Loucy (cell line): ENCODE measurements around the gene CD80.
"Not testable (repeated sequence)": the region's sequence is repeated elsewhere in the genome, so short reads cannot be mapped to it uniquely, and the experiment has no call there.

Source experiments
- H2AFZ ChIP-seq: fragments of 200-600 bp; sonication (generic); 2 replicates; pipeline ENCODE4 v1.6.0; 2016; ENCODE audit warnings: antibody characterized with exemption, mild to moderate bottlenecking, low read length, moderate library complexity
- H3F3A ChIP-seq: fragments of 200-600 bp; 2 replicates; pipeline ENCODE4 v1.6.0; 2016; ENCODE audit warnings: antibody characterized with exemption, low read depth, mild to moderate bottlenecking
- H3K27me3 ChIP-seq: fragments of 200-600 bp; sonication (generic); 2 replicates; pipeline ENCODE4 v1.6.1; 2014; ENCODE audit warnings: low read length, mild to moderate bottlenecking; ENCODE audit not compliant: insufficient read depth, poor library complexity, severe bottlenecking
- H3K36me3 ChIP-seq: fragments of 200-600 bp; sonication (generic); 2 replicates; pipeline ENCODE4 v1.6.1; 2016; ENCODE audit warnings: low read length; ENCODE audit not compliant: insufficient read depth
- H3K4me1 ChIP-seq: fragments of 200-600 bp; sonication (generic); 2 replicates; pipeline ENCODE4 v1.5.1; 2014; ENCODE audit warnings: low read length, mild to moderate bottlenecking; ENCODE audit not compliant: insufficient read depth, poor library complexity, severe bottlenecking
- H3K4me2 ChIP-seq: fragments of 200-600 bp; sonication (generic); 2 replicates; pipeline ENCODE4 v1.6.0; 2014; ENCODE audit warnings: antibody characterized with exemption, low read length, low read depth, mild to moderate bottlenecking; ENCODE audit not compliant: poor library complexity, severe bottlenecking
- H3K4me3 ChIP-seq: fragments of 200-600 bp; sonication (generic); 2 replicates; pipeline ENCODE4 v1.5.1; 2014; ENCODE audit warnings: low read length, mild to moderate bottlenecking, mixed read lengths; ENCODE audit not compliant: poor library complexity, severe bottlenecking
- H3K79me2 ChIP-seq: fragments of 200-600 bp; sonication (generic); 2 replicates; pipeline ENCODE4 v1.6.1; 2014; ENCODE audit warnings: low read length; ENCODE audit not compliant: insufficient read depth
- H3K9ac ChIP-seq: fragments of 200-600 bp; sonication (generic); 2 replicates; pipeline ENCODE4 v1.6.0; 2014; ENCODE audit warnings: mild to moderate bottlenecking, low read depth, low read length, moderate library complexity; ENCODE audit not compliant: poor library complexity, severe bottlenecking
- H3K9me2 ChIP-seq: fragments of 200-600 bp; sonication (generic); replicated peaks from 2 replicates; pipeline ENCODE4 v1.6.1; 2016; ENCODE audit warnings: low read depth, low read length, mixed read lengths
- H3K9me3 ChIP-seq: fragments of 200-600 bp; sonication (generic); 2 replicates; pipeline ENCODE4 v1.6.1; 2014; ENCODE audit warnings: mild to moderate bottlenecking, antibody characterized with exemption, low read length, low read depth; ENCODE audit not compliant: insufficient read depth
- H4K20me1 ChIP-seq: fragments of 200-600 bp; sonication (generic); 2 replicates; pipeline ENCODE4 v1.6.0; 2014; ENCODE audit warnings: antibody characterized with exemption, low read length, mild to moderate bottlenecking; ENCODE audit not compliant: insufficient read depth, poor library complexity, severe bottlenecking
- EZH2phosphoT487 ChIP-seq: fragments of 200-600 bp; IDR thresholded peaks from 2 replicates; pipeline ENCODE4 v1.6.1; 2018; ENCODE audit warnings: antibody characterized with exemption, mild to moderate bottlenecking, moderate library complexity, borderline replicate concordance
- TF ChIP-seq, protein P1 (sequence below): fragments of 200-600 bp; sonication (generic); conservative IDR thresholded peaks from 2 replicates; pipeline ENCODE4 v1.5.1; 2014; ENCODE audit warnings: mild to moderate bottlenecking, antibody characterized with exemption, low read length

Gene CD80

DNA sequence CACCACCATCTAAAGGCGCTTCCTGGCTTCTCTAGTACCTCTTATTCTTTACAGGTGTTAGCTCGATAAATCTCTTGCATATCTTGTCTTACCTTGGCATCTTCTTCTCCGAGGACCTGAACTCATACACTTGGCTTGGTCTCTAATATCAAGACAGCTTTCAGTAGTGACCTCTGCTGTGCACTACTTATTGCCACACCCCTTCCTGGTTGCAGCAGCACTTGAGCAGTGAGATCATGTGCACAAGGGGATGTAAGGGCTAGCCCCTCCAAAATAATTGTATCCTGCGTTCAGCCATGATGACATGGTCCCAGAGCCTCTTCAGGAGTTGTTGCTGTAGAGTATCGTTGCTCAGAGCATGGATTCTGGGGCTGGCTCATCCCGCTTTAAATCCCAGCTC is 37.0 kb upstream of the CD80 start:
- no peak overlapping the region for H3K4me3 ChIP-seq
- H3K27me3 ChIP-seq: no peaks in the 10 kb centered on the region
- H4K20me1 ChIP-seq: no peaks in the 10 kb centered on the region
- H3K9ac ChIP-seq: no peak overlapping the region
- H3K4me1 ChIP-seq: no peaks in the 10 kb centered on the region
- H2AFZ ChIP-seq: peak overlapping the region; percentile 79
- no peaks in the 10 kb centered on the region for H3K36me3 ChIP-seq
- H3K79me2 ChIP-seq: no peaks in the 10 kb centered on the region
- no peaks in the 10 kb centered on the region for H3F3A ChIP-seq
- no peak overlapping the region for H3K4me2 ChIP-seq
- no peaks in the 10 kb centered on the region for H3K9me3 ChIP-seq
- no peak for TF ChIP-seq EZH2phosphoT487
- TF ChIP-seq, protein P1, sequence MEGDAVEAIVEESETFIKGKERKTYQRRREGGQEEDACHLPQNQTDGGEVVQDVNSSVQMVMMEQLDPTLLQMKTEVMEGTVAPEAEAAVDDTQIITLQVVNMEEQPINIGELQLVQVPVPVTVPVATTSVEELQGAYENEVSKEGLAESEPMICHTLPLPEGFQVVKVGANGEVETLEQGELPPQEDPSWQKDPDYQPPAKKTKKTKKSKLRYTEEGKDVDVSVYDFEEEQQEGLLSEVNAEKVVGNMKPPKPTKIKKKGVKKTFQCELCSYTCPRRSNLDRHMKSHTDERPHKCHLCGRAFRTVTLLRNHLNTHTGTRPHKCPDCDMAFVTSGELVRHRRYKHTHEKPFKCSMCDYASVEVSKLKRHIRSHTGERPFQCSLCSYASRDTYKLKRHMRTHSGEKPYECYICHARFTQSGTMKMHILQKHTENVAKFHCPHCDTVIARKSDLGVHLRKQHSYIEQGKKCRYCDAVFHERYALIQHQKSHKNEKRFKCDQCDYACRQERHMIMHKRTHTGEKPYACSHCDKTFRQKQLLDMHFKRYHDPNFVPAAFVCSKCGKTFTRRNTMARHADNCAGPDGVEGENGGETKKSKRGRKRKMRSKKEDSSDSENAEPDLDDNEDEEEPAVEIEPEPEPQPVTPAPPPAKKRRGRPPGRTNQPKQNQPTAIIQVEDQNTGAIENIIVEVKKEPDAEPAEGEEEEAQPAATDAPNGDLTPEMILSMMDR: no peak
- H3K9me2 ChIP-seq: no peaks in the 10 kb centered on the region

DNA sequence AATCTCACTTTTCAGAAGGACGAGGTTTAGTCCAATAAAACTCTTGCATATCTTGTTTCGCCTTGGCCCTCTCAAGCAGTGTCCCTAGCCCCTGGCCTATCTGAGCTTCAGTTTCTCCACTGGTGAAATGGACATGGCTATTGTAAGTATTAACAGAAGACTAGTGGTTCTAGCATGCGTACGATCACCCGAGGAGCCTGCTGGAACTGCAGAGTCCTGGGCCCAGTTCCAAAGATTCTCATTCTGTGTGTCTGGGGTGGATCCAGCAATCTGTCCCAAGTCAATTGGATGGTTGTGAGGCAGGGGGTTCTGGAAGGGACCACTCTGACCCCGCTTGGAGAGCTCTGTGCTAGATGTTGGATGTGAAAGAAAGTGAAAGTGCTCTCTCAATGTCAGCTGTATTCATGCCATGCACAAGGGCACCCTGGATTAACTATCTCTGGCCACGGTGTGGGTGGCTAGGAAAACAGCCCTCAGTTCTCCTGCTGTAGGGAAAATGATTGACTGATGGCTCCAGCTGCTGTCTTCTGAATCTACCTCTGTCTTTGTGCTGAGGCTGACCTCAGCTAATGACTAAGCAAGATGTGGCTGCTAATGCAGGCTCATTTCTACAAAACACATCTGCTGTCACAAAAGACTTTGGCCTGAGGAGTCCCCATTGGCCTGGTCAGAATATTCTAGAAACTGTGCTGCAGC is 36.4 kb upstream of the CD80 start:
- Histone ChIP-seq H3K27me3 (no peaks in the 10 kb centered on the region), H3K4me1 (no peaks in the 10 kb centered on the region), H3K9ac (no peak overlapping the region), H2AFZ (peak overlapping the region; percentile 79), H3K36me3 (no peaks in the 10 kb centered on the region), H3K79me2 (no peaks in the 10 kb centered on the region), H3K4me2 (no peak overlapping the region), H4K20me1 (no peaks in the 10 kb centered on the region), H3K9me2 (no peaks in the 10 kb centered on the region), H3K4me3 (no peak overlapping the region), H3F3A (no peaks in the 10 kb centered on the region), H3K9me3 (no peaks in the 10 kb centered on the region)
- TF ChIP-seq, protein P1: no peak
- no peak for TF ChIP-seq EZH2phosphoT487

DNA sequence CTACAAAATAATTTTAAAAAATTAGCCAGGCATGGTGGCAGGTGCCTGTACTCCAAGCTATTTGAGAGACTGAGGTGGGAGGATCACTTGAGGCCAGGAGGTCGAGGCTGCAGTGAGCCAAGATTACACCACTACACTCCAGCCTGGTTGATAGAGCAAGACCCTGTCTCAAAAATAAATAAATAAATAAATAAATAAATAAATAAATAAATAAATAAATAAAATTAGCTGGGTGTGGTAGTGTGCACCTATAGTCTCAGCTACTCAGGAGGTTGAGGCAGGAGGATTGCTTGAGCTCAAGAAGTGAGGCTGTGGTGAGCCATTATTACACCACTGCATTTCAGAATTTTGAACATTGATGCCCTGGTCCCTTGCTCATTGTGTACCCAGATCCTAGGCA is 35.5 kb upstream of the CD80 start:
- not testable (repeated sequence) for H3F3A ChIP-seq, H3K36me3 ChIP-seq, H3K9me2 ChIP-seq, H4K20me1 ChIP-seq, H3K4me3 ChIP-seq, H3K4me2 ChIP-seq, H3K9me3 ChIP-seq, H3K79me2 ChIP-seq, H3K9ac ChIP-seq, H3K4me1 ChIP-seq, H2AFZ ChIP-seq, H3K27me3 ChIP-seq

DNA sequence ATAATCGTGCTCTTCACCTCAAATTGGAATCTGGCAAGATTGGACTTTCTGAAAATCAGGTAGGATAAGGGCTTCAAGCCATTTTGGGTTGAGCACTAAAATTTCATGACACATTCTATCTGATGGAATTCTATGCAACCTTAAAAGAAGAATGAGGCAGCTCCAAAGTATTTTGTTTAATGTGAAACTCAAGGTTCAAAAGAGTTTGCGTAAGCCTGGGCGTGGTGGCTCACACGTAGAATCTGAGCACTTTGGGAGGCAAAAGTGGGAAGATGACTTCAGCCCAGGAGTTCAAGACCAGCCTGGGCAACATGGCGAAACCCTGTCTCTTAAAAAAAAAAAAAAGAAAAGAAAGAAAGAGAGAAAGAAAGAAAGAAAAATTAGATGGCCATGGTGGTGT is 34.7 kb upstream of the CD80 start:
- Histone ChIP-seq H3K36me3 (no peaks in the 10 kb centered on the region), H3K9me3 (no peaks in the 10 kb centered on the region), H3K9ac (no peak overlapping the region), H3K4me3 (no peak overlapping the region), H3K4me1 (no peaks in the 10 kb centered on the region), H2AFZ (no peak overlapping the region), H4K20me1 (no peaks in the 10 kb centered on the region), H3K79me2 (no peaks in the 10 kb centered on the region), H3K9me2 (no peaks in the 10 kb centered on the region), H3F3A (no peaks in the 10 kb centered on the region), H3K4me2 (no peak overlapping the region), H3K27me3 (peaks cover 8% of the 10 kb centered on the region)
- no peak for TF ChIP-seq EZH2phosphoT487
- TF ChIP-seq, protein P1: no peak
